ENCODE data around the gene NSMCE3.

DNA sequence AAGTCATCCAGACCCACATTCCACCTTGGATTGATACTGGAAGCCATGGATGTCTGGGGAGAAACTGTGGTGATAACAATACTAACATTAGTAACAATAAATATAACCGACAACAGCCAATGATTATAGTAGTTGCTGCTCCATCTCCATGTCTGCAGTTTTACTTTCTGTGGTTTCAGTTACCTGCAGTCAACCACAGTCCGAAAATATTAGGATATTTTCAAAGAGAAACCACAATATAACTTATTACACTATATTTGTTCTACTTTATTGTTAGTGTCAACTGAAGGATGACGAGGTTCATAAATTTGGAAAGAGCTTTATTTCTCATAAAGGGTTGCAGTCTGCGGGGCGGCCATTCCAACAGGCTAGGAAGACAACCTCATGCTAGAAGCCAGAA, 2.6 kb upstream of the NSMCE3 start:
- TF ChIP-seq, protein P1, sequence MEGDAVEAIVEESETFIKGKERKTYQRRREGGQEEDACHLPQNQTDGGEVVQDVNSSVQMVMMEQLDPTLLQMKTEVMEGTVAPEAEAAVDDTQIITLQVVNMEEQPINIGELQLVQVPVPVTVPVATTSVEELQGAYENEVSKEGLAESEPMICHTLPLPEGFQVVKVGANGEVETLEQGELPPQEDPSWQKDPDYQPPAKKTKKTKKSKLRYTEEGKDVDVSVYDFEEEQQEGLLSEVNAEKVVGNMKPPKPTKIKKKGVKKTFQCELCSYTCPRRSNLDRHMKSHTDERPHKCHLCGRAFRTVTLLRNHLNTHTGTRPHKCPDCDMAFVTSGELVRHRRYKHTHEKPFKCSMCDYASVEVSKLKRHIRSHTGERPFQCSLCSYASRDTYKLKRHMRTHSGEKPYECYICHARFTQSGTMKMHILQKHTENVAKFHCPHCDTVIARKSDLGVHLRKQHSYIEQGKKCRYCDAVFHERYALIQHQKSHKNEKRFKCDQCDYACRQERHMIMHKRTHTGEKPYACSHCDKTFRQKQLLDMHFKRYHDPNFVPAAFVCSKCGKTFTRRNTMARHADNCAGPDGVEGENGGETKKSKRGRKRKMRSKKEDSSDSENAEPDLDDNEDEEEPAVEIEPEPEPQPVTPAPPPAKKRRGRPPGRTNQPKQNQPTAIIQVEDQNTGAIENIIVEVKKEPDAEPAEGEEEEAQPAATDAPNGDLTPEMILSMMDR (IDR thresholded peaks at IDR 0.05) = no peak
- TF ChIP-seq POLR2A (IDR thresholded peaks at IDR 0.05) = no peak

All from adrenal gland (tissue), 5 donors.